HG02759 (cell line): ENCODE measurements around the gene EIF3CL.
"Not testable (repeated sequence)": the region's sequence is repeated elsewhere in the genome, so short reads cannot be mapped to it uniquely, and the experiment has no call there.

Source experiments
- ATAC-seq: cut with Tn5 transposase; IDR thresholded peaks from one replicate; pipeline ENCODE4 v1.9.1; 2021; ENCODE audit warnings: mild to moderate bottlenecking, moderate library complexity; ENCODE audit not compliant: unreplicated experiment

Gene EIF3CL

DNA sequence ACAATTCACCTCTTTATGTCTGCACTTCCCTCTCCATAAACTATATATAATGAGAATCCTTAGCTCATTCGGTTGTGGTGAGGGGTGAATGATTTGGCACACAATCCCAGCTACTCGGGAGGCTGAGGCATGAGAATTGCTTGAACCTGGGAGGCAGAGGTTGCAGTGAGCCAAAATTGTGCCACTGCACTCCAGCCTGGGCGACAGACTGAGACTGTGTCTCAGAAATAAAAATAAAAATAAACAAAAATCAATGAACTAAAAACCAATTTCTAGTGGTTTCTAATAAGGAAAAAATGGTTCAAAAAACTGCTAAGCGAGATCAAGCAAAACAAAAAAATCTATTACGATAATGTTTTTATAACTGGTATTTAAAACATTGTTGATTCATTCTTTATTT lies 40.2 kb downstream of the EIF3CL start, which contains the start of gene NPIPB6:
NPIPB6 (minus strand) TSS at position 101 of the 400 bp plus-strand sequence. CDS start 686 bp downstream, outside the sequence.
- not testable (repeated sequence) for ATAC-seq

DNA sequence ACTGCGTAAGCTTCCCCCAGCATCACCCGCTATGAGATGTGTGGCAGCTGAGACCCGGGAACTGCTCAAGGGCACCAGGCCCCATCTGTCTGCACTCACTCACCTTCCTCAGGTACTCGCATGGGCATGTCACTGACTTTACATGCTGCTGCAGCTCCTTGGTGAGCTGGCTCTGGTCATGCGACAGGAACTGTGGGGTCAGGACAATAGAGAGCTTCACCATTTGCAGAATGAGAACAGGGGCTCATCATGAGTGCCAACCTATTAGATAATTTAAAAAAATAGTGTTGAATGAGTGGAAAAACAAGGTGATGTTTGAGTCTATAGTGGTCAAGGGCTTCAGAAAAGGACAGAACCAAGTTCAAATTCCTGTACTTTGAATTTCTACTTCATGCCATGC lies 41.0 kb downstream of the EIF3CL start:
- ATAC-seq: not testable (repeated sequence)

DNA sequence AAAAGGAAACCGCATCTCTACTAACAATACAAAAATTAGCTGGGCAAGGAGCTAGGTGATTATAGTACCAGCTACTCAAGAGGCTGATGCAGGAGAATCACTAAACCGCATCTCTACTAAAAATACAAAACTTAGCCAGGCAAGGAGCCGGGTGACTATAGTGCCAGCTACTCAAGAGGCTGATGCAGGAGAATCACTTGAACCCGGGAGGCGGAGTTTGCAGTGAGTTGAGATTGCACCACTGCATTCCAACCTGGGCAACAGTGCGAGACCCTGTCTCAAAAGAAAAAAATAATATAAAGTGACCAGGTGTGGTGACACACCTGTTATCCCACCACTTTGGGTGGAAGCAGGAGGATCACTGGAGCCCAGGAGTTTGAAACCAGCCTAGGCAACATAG lies 65.4 kb downstream of the EIF3CL start:
- ATAC-seq: not testable (repeated sequence)

DNA sequence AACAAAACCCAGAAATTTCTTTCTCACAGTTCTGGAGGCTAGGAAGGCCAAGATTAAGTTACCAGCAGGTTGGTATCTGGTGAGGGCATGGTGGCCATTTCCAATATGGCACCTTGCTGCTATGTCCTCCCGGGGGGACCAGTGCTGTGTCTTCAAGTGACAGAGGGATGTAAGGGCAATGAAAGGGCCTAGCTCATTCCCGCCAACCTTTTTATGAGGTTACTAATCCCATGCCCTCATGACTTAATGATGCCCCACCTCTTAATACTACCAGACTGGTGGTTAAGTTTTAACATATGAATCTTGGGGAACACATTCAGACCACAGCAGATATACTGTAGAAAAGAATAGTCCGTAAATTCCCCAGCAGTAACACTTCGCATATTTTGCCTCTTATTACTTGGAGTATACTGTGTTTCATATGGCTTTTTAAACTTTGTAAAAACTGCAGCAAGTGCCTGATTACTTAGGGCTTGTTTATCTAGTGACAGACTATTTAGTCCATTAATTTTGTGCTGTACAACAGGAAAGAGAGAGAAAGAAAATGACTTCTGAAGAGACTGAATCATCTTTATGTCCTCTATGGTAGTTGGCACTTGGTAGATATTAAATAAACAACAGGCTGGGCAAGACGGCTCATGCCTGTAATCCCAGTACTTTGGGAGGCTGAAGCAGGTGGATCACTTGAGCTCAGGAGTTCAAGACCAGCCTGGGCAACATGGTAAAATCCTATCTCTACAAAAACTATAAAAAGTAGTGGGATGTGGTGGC lies 66.5 kb downstream of the EIF3CL start:
- ATAC-seq: not testable (repeated sequence)

DNA sequence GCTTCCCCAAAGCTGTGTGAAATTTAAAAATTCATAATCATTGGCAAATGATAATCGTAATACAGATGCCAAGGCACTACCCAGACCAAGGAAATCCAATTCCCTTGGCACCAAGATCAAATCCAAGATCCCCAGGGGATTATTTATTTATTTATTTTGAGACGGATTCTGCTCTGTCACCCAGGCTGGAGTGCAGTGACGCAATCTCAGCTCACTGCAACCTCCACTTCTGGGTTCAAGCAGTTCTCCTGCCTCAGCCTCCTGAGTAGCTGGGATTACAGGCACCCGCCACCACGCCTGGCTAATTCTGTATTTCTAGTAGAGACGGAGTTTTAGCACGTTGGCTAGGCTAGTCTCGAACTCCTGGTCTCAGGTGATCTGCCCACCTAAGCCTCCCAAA lies 68.0 kb downstream of the EIF3CL start:
- ATAC-seq: not testable (repeated sequence)

DNA sequence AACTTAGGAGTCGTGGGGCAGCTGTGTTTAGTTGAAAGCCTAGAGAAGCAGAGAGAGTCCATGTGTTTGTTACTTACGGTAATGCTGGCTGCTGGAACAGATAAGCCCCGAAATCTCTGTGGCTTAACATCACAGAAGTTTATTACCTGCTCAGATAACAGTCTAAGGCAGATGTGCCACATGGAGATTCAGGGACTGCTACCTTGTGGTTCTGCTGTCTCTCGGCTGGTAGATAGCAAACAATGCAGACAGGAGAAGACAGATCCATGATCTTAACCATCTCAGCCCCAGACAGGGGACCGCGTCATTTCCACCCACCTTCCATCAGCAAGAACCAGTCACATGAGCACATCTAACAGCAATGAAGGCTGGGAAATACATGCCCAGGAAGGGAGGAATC lies 71.0 kb downstream of the EIF3CL start:
- ATAC-seq: not testable (repeated sequence)

DNA sequence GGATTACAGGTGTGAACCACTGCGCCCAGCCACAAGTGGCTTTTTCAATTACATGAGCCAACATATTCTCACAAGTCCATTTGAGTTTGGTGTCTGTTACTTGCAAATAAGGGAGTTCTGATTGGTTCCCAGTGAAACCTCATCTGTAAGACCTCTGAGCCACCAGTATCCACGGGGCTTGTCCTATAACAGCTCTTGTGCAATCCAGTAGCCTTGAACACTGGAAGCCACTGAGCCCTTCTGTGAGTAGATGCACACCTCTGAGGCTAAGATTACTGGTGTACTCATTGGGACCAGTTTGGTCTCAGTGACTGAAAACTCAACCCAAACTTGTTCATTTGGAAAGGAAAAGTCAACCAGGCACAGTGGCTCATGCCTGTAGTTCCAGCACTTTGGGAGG lies 72.7 kb downstream of the EIF3CL start:
- ATAC-seq: not testable (repeated sequence)

DNA sequence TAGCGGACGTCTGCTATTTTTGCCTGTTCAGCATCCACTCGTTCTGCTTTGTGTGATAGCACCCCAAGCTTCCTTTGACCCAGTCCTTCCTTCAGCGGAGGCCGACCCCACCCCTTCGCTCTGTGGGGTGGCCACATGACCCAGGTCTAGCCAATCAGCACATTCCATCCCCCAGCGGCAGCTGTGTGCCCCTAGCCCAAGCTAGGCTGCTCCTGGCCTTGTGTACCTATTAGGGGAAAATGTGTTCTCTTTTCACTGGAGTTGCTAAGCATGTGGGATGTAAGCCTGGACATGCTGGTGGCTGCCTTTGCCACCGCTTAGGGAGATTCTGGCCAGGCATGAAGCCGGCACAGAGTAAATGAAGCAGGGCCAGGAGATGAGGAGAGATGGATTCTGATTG lies 73.4 kb downstream of the EIF3CL start:
- ATAC-seq: not testable (repeated sequence)
